Activated T-helper 1 cell treated with anti-CD3 and anti-CD28 coated beads, Interleukin-12 subunit alpha, Interleukin-12 subunit beta, Interleukin-2, Interleukin-4 antibody, amounts not matched to agents 30 ng/mL and 10 ng/mL and 1 ng/mL, durations not matched to agents 14 hours and 24 hours and 36 hours (primary cell): ENCODE measurements around the gene RBBP8NL. TPM values are rescaled to one million over a fixed set of nuclear protein-coding genes. Genes with fewer than 3 reads are reported as not detected.

Source experiments
- DNase-seq: peaks from one replicate; pipeline ENCODE4 v3.0.0; 2021; ENCODE audit warnings: low spot score
- H3K27ac Mint-ChIP-seq: one replicate; pipeline ENCODE4 v1.8.0; 2021; ENCODE audit warnings: mild to moderate bottlenecking, mixed read lengths
- H3K27me3 Mint-ChIP-seq: one replicate; pipeline ENCODE4 v1.8.0; 2022; ENCODE audit warnings: mild to moderate bottlenecking, moderate library complexity, mixed read lengths; ENCODE audit not compliant: insufficient read depth
- H3K36me3 Mint-ChIP-seq: one replicate; pipeline ENCODE4 v1.8.0; 2021; ENCODE audit warnings: low read depth, mixed read lengths
- H3K4me1 Mint-ChIP-seq: one replicate; pipeline ENCODE4 v1.8.0; 2021; ENCODE audit warnings: low read depth, mixed read lengths
- H3K4me3 Mint-ChIP-seq: one replicate; pipeline ENCODE4 v1.8.0; 2021; ENCODE audit warnings: mild to moderate bottlenecking, moderate library complexity, mixed read lengths
- H3K9me3 Mint-ChIP-seq: one replicate; pipeline ENCODE4 v1.8.0; 2021; ENCODE audit warnings: mixed read lengths
- intact Hi-C: fragments of 100-400 bp; cut with micrococcal nuclease; formaldehyde crosslinking; loops from one replicate; pipeline ENCODE4 v1.15.1; 2024
- total RNA-seq: library from RNA; stranded (reverse); gene quantifications from 2 replicates; pipeline ENCODE4 v1.2.3, GENCODE V29; 2022

Gene RBBP8NL
- total RNA-seq, 1 donor from 2014 or later = not detected

GRCh38 chr20:62457098-62457497 is 29.8 kb upstream of the RBBP8NL start:
- Mint-ChIP-seq H3K27me3 (peaks cover 3% of the 10 kb centered on the region), H3K4me3 (no peak overlapping the region), H3K9me3 (no peaks in the 10 kb centered on the region), H3K4me1 (no peaks in the 10 kb centered on the region), H3K27ac (no peak overlapping the region), H3K36me3 (no peaks in the 10 kb centered on the region)
- no peak for DNase-seq
- intact Hi-C loops = no loop called here

GRCh38 chr20:62455929-62456328 is 28.6 kb upstream of the RBBP8NL start:
- H3K9me3 Mint-ChIP-seq = no peaks in the 10 kb centered on the region
- H3K27ac Mint-ChIP-seq = no peak overlapping the region
- intact Hi-C loops = no loop called here
- no peak for DNase-seq
- no peaks in the 10 kb centered on the region for H3K36me3 Mint-ChIP-seq
- peaks cover 3% of the 10 kb centered on the region for H3K27me3 Mint-ChIP-seq
- no peak overlapping the region for H3K4me3 Mint-ChIP-seq
- no peaks in the 10 kb centered on the region for H3K4me1 Mint-ChIP-seq

GRCh38 chr20:62454904-62455636 is 27.7 kb upstream of the RBBP8NL start:
- Mint-ChIP-seq H3K36me3 (no peaks in the 10 kb centered on the region), H3K27ac (no peak overlapping the region), H3K4me1 (no peaks in the 10 kb centered on the region), H3K4me3 (no peak overlapping the region), H3K27me3 (peaks cover 3% of the 10 kb centered on the region), H3K9me3 (no peaks in the 10 kb centered on the region)
- no peak for DNase-seq
- intact Hi-C loops = no loop called here

DNA sequence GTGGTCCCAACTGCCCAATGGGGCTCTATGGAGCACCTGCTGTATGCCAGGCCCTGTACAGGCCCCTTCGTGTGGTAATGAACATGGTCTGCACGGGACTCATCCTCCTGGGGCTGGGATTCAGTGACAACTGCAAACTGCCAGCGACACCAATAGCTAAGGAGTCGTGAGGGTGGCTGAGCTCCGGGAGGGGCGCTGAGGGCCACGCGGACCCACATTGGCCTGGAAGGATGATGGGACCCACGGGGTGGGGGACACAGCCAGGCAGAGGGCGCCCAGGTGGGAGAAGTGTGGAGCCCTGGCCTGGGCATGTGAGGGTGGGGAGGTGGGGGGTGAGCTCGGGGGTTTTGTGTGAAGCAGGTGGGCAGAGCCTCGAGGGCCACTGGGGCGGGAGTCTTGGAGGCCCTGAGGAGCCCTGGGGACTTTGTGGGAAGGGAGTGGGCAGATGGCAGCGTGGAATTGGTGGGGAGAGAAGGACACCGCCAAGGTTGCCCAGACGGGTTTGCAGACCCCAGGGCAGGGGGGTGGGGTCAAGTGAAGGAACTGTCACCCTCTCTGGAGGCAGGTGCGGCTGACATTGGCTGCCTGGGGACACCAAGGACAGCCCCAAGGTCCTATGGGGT is 26.0 kb upstream of the RBBP8NL start:
- H3K4me1 Mint-ChIP-seq = no peaks in the 10 kb centered on the region
- H3K36me3 Mint-ChIP-seq = no peaks in the 10 kb centered on the region
- no peak overlapping the region for H3K4me3 Mint-ChIP-seq
- no peak overlapping the region for H3K27ac Mint-ChIP-seq
- intact Hi-C loops = no loop called here
- H3K27me3 Mint-ChIP-seq = peaks cover 3% of the 10 kb centered on the region
- DNase-seq = no peak
- H3K9me3 Mint-ChIP-seq = no peaks in the 10 kb centered on the region

DNA sequence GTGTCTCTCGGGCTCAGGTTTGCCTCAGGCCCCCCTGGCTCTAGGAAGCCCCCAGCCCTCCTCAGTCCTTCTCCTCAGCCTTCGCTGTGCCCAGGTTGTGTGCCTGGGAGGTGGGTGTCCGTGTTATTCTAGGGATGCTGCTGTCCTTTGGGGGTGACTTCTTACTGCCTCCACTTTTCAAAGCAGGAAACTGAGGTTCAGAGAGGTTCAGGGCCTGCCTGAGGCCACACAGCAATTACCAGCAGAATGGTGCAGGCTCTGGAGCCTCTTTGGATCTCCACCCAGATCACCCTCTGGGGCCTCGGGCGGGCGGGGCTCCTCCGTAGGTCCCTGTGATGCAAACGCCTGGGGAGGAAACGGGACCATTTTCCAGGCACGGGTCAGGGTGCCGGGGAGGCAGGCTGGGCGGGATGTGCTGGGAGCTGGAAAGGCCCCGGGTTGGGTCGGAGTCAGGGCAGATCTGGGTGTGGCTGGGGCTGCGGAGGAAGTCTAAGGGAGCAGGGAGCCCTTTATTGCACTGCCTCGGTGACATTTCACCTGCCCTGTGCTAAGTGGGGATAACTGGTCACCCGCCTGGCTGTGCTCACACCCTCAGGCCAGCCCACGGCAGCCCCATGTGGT is 25.2 kb upstream of the RBBP8NL start:
- Mint-ChIP-seq H3K27ac (no peak overlapping the region), H3K4me1 (no peaks in the 10 kb centered on the region), H3K9me3 (no peaks in the 10 kb centered on the region), H3K4me3 (no peak overlapping the region), H3K36me3 (no peaks in the 10 kb centered on the region), H3K27me3 (peaks cover 3% of the 10 kb centered on the region)
- DNase-seq = no peak
- intact Hi-C loops = no loop called here

DNA sequence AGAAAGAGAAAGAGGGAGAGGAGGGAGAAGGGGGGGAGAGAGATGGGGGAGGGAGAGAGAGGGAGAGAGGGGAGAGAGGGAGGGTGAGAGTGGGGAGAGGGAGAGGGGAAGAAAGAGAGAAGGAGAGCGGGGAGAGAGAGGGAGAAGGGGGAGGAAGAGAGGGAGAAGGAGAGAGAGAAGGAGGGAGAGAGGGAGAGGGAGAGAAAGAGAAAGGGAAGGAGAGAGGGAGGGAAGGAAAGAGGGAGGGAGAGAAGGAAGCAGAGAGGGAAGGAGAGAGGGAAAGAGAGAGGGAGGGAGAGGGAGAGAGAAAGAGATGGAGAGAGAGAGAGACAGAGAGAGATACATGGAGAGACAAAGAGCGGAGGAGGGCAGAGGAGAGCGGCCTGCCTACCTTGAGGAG is 24.6 kb upstream of the RBBP8NL start:
- no peak overlapping the region for H3K4me3 Mint-ChIP-seq
- H3K36me3 Mint-ChIP-seq = no peaks in the 10 kb centered on the region
- no peaks in the 10 kb centered on the region for H3K9me3 Mint-ChIP-seq
- intact Hi-C loops = no loop called here
- DNase-seq = no peak
- no peak overlapping the region for H3K27ac Mint-ChIP-seq
- H3K27me3 Mint-ChIP-seq = peaks cover 3% of the 10 kb centered on the region
- no peaks in the 10 kb centered on the region for H3K4me1 Mint-ChIP-seq

DNA sequence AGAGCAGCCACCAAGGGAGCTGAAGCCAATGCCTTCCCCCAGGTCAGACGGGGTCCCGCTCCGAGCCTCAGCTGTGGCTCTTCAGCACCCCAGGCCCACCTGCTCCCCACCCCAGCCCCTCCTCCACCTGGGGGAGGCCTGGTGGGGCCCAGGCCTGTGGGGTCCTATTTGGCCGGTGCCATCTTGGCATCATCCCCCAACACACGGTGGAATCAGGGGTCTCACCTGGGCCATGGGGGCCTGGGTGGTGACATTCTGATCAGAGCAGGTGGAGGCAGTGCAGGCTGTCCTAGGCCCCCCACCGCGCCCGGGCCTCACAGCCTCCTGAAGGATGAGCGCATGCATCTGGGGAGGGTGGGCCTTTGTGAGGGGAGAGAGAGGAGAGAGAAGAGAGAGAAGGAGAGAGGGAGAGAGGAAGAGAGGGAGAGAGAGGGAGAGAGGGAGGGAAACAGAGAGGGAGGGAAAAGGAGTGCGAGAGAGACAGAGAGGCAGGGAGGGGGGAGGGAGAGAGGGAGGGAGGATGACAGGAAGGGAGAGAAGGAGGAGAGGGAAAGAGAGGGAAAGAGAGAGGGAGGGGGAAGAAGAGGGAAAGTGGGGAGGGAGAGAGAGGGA is 23.9 kb upstream of the RBBP8NL start:
- Mint-ChIP-seq H3K9me3 (no peaks in the 10 kb centered on the region), H3K36me3 (no peaks in the 10 kb centered on the region), H3K4me3 (no peak overlapping the region), H3K4me1 (no peaks in the 10 kb centered on the region), H3K27me3 (peaks cover 3% of the 10 kb centered on the region), H3K27ac (no peak overlapping the region)
- intact Hi-C loops = no loop called here
- no peak for DNase-seq

- H3K27me3 Mint-ChIP-seq = peaks cover 3% of the 10 kb centered on the region
- no peaks in the 10 kb centered on the region for H3K4me1 Mint-ChIP-seq
- DNase-seq = no peak
- no peaks in the 10 kb centered on the region for H3K9me3 Mint-ChIP-seq
- H3K36me3 Mint-ChIP-seq = no peaks in the 10 kb centered on the region
- no peak overlapping the region for H3K4me3 Mint-ChIP-seq
- intact Hi-C loops = no loop called here
- H3K27ac Mint-ChIP-seq = no peak overlapping the region
Observed at GRCh38 chr20:62449951-62450691, 22.8 kb upstream of the RBBP8NL start.

- intact Hi-C loops = no loop called here
- no peak for DNase-seq
- no peaks in the 10 kb centered on the region for H3K4me1 Mint-ChIP-seq
- H3K27me3 Mint-ChIP-seq = no peaks in the 10 kb centered on the region
- H3K36me3 Mint-ChIP-seq = no peaks in the 10 kb centered on the region
- H3K4me3 Mint-ChIP-seq = no peak overlapping the region
- H3K9me3 Mint-ChIP-seq = no peaks in the 10 kb centered on the region
- H3K27ac Mint-ChIP-seq = no peak overlapping the region
Observed at GRCh38 chr20:62448788-62449187, 21.4 kb upstream of the RBBP8NL start.

- Mint-ChIP-seq H3K36me3 (no peaks in the 10 kb centered on the region), H3K27ac (no peak overlapping the region)
Observed at GRCh38 chr20:62448038-62448437, 20.7 kb upstream of the RBBP8NL start.

DNA sequence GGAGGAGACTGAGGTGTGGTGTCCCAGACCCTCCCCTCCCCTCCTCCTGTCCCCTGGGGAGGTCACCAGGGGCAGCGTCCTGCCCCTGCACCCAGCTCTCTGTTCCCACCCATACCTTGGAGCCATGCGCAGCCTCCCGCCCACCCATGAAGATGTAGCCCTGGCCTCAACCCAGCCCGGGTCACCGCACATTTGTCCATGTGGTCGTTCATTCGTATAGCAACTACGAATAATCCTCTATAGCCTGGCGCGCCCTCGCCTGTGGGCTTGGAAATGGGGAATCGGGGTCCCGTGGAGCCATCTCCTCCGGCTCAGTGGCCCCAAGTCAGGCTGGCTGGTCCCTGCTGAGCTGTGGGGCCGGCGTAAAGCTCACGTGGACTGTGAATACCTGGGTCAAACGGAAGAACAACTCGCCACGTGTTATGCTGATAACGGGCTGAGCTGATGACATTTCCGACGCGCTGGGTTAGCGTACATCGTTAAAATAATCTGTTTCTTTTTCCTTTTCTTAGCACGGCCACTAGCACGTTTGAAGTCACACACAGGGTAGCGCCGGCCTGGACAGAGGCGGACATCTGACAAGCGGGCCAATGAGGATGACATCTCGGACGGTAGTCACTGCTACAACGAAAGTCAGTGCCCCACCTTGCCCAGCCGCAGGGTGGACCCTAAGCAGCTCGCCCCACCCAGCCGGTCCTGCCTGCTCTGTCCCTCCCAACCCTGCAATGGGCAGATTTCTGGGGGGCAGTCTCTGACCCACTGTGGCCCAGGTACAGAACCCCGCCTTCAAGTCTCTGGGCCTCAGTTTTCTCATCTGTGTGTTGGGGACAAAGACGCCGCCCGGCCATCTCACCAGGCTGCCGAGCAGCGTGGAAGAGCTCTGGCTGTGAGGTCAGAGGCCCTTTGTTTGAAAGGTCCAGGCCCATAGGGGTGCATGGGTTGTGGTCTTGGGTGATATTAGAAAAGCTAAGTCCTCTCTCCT is 19.8 kb upstream of the RBBP8NL start:
- no peak overlapping the region for H3K4me3 Mint-ChIP-seq

More at GRCh38 chr20:62448038-62448437, 20.7 kb upstream of the RBBP8NL start:
- no peak overlapping the region for H3K4me3 Mint-ChIP-seq
- no peaks in the 10 kb centered on the region for H3K9me3 Mint-ChIP-seq
- no peaks in the 10 kb centered on the region for H3K27me3 Mint-ChIP-seq
- no peaks in the 10 kb centered on the region for H3K4me1 Mint-ChIP-seq
- intact Hi-C loops = no loop called here
- DNase-seq = no peak

GRCh38 chr20:62446481-62446880 is 19.1 kb upstream of the RBBP8NL start:
- DNase-seq = no peak
- Mint-ChIP-seq H3K27me3 (no peaks in the 10 kb centered on the region), H3K4me1 (no peaks in the 10 kb centered on the region), H3K9me3 (no peaks in the 10 kb centered on the region), H3K27ac (no peak overlapping the region), H3K4me3 (no peak overlapping the region), H3K36me3 (no peaks in the 10 kb centered on the region)
- intact Hi-C loops = no loop called here

More for the DNA sequence above, 19.8 kb upstream of the RBBP8NL start:
- intact Hi-C loops = no loop called here
- Mint-ChIP-seq H3K27ac (no peak overlapping the region), H3K9me3 (no peaks in the 10 kb centered on the region), H3K4me1 (no peaks in the 10 kb centered on the region), H3K36me3 (no peaks in the 10 kb centered on the region), H3K27me3 (no peaks in the 10 kb centered on the region)
- no peak for DNase-seq
